Activated T-cell treated with anti-CD3 and anti-CD28 coated beads, Interleukin-2, amount 50 U/mL, for 72 hours (primary cell): ENCODE results near the gene WFS1. TPM values are rescaled to one million over a fixed set of nuclear protein-coding genes. Genes with fewer than 3 reads are reported as not detected.

Experiments used
- total RNA-seq, 2 donors: library from RNA; stranded (reverse); gene quantifications; one replicate each; pipeline ENCODE4 v1.2.3, GENCODE V29; 2022

The WFS1 gene
- total RNA-seq, 2 donors from 2014 or later: 5.3 to 7.4 TPM

Other genes starting within 250 kb of the WFS1 start
- 10 to 100 TPM in 1 of 2 donors, 1 to 10 TPM in 1; 9.0 to 33.7 TPM for gene JAKMIP1, start 69.3 kb upstream of the WFS1 start, total RNA-seq
- gene PPP2R2C, start 202.8 kb downstream of the WFS1 start, total RNA-seq: not detected